Measurements from ENCODE around the gene CHRNA10.

Gene CHRNA10

GRCh38 chr11:3671334-3672254 is at the start of gene CHRNA10:
CHRNA10 (minus strand) TSS chr11:3671384; CDS start chr11:3671312, 72 bp downstream.
- H3K4me3 Mint-ChIP-seq: no peak within 1 kb of the TSS
- DNase-seq: no peak
- no peaks in the 10 kb centered on the region for H3K9me3 Mint-ChIP-seq
- H3K4me1 Mint-ChIP-seq: no peaks in the 10 kb centered on the region
- ATAC-seq: peak; percentile 6
- no peaks in the 10 kb centered on the region for H3K27me3 Mint-ChIP-seq
- H3K27ac Mint-ChIP-seq: peak within 1 kb of the TSS; percentile 37 to 85

- Mint-ChIP-seq H3K27ac (no peak overlapping the region), H3K9me3 (no peaks in the 10 kb centered on the region), H3K4me1 (peaks cover 6% of the 10 kb centered on the region), H3K27me3 (no peaks in the 10 kb centered on the region), H3K4me3 (no peak overlapping the region)
- no peak for ATAC-seq
- no peak for DNase-seq
Observed at GRCh38 chr11:3712274-3712673, 41.1 kb upstream of the CHRNA10 start.

GRCh38 chr11:3710485-3711259 is 39.5 kb upstream of the CHRNA10 start:
- ATAC-seq (no peak), DNase-seq (no peak)
- peaks cover 6% of the 10 kb centered on the region for H3K4me1 Mint-ChIP-seq
- H3K9me3 Mint-ChIP-seq: no peaks in the 10 kb centered on the region
- peak overlapping the region; percentile 4 to 61 for H3K27ac Mint-ChIP-seq
- H3K4me3 Mint-ChIP-seq: no peak overlapping the region
- no peaks in the 10 kb centered on the region for H3K27me3 Mint-ChIP-seq

- H3K4me3 Mint-ChIP-seq: no peak overlapping the region
- H3K4me1 Mint-ChIP-seq: peaks cover 6% of the 10 kb centered on the region
- ATAC-seq (no peak), DNase-seq (no peak)
- H3K27me3 Mint-ChIP-seq: no peaks in the 10 kb centered on the region
- no peak overlapping the region for H3K27ac Mint-ChIP-seq
- no peaks in the 10 kb centered on the region for H3K9me3 Mint-ChIP-seq
Observed at GRCh38 chr11:3709977-3710376, 38.8 kb upstream of the CHRNA10 start.

GRCh38 chr11:3707176-3707575 is 36.0 kb upstream of the CHRNA10 start:
- ATAC-seq (no peak), DNase-seq (no peak)
- no peaks in the 10 kb centered on the region for H3K9me3 Mint-ChIP-seq
- H3K4me3 Mint-ChIP-seq: no peak overlapping the region
- no peaks in the 10 kb centered on the region for H3K27me3 Mint-ChIP-seq
- peak overlapping the region in 1 of 2 donors; percentile 59 for H3K27ac Mint-ChIP-seq
- H3K4me1 Mint-ChIP-seq: peaks cover 6% of the 10 kb centered on the region

- DNase-seq: no peak
- no peak for ATAC-seq
- Mint-ChIP-seq H3K27me3 (no peaks in the 10 kb centered on the region), H3K4me3 (no peak overlapping the region), H3K4me1 (no peaks in the 10 kb centered on the region), H3K27ac (no peak overlapping the region), H3K9me3 (no peaks in the 10 kb centered on the region)
Observed at GRCh38 chr11:3703383-3703782, 32.2 kb upstream of the CHRNA10 start.

GRCh38 chr11:3700910-3701309 is 29.7 kb upstream of the CHRNA10 start:
- Mint-ChIP-seq H3K4me3 (no peak overlapping the region), H3K27me3 (no peaks in the 10 kb centered on the region), H3K4me1 (no peaks in the 10 kb centered on the region), H3K27ac (no peak overlapping the region), H3K9me3 (no peaks in the 10 kb centered on the region)
- ATAC-seq (no peak), DNase-seq (no peak)

- Mint-ChIP-seq H3K9me3 (no peaks in the 10 kb centered on the region), H3K4me1 (no peaks in the 10 kb centered on the region), H3K4me3 (no peak overlapping the region), H3K27ac (no peak overlapping the region), H3K27me3 (no peaks in the 10 kb centered on the region)
- no peak for ATAC-seq
- no peak for DNase-seq
Observed at GRCh38 chr11:3700410-3700809, 29.2 kb upstream of the CHRNA10 start.

- Mint-ChIP-seq H3K9me3 (no peaks in the 10 kb centered on the region), H3K27me3 (no peaks in the 10 kb centered on the region), H3K27ac (no peak overlapping the region), H3K4me3 (no peak overlapping the region), H3K4me1 (peaks cover 7% of the 10 kb centered on the region)
- no peak for DNase-seq
- ATAC-seq: no peak
Observed at GRCh38 chr11:3686751-3687150, 15.6 kb upstream of the CHRNA10 start.

- no peak overlapping the region for H3K27ac Mint-ChIP-seq
- DNase-seq (no peak), ATAC-seq (no peak)
- H3K4me3 Mint-ChIP-seq: no peak overlapping the region
- H3K27me3 Mint-ChIP-seq: no peaks in the 10 kb centered on the region
- no peaks in the 10 kb centered on the region for H3K9me3 Mint-ChIP-seq
- H3K4me1 Mint-ChIP-seq: peaks cover 7% of the 10 kb centered on the region
Observed at GRCh38 chr11:3685923-3686322, 14.7 kb upstream of the CHRNA10 start.

GRCh38 chr11:3684819-3685172 is 13.6 kb upstream of the CHRNA10 start:
- peak overlapping the region in 1 of 2 donors; percentile 80 for H3K27ac Mint-ChIP-seq

GRCh38 chr11:3684129-3684818 is 13.1 kb upstream of the CHRNA10 start:
- Mint-ChIP-seq H3K4me3 (no peak overlapping the region), H3K27ac (peak overlapping the region in 1 of 2 donors; percentile 80), H3K4me1 (peaks cover 7% of the 10 kb centered on the region), H3K9me3 (no peaks in the 10 kb centered on the region), H3K27me3 (no peaks in the 10 kb centered on the region)
- ATAC-seq (no peak), DNase-seq (no peak)

More at GRCh38 chr11:3684819-3685172, 13.6 kb upstream of the CHRNA10 start:
- no peak for ATAC-seq
- no peaks in the 10 kb centered on the region for H3K27me3 Mint-ChIP-seq
- H3K4me3 Mint-ChIP-seq: no peak overlapping the region
- H3K4me1 Mint-ChIP-seq: peaks cover 7% of the 10 kb centered on the region
- no peaks in the 10 kb centered on the region for H3K9me3 Mint-ChIP-seq
- no peak for DNase-seq

GRCh38 chr11:3683039-3683438 is 11.9 kb upstream of the CHRNA10 start:
- H3K4me1 Mint-ChIP-seq: peaks cover 7% of the 10 kb centered on the region
- no peak overlapping the region for H3K4me3 Mint-ChIP-seq
- H3K27ac Mint-ChIP-seq: no peak overlapping the region
- no peaks in the 10 kb centered on the region for H3K27me3 Mint-ChIP-seq
- DNase-seq: no peak
- ATAC-seq: no peak
- H3K9me3 Mint-ChIP-seq: no peaks in the 10 kb centered on the region

GRCh38 chr11:3679077-3679476 is 7.9 kb upstream of the CHRNA10 start:
- Mint-ChIP-seq H3K4me3 (no peak overlapping the region), H3K27ac (no peak overlapping the region), H3K9me3 (no peaks in the 10 kb centered on the region), H3K27me3 (no peaks in the 10 kb centered on the region), H3K4me1 (peaks cover 7% of the 10 kb centered on the region)
- ATAC-seq (no peak), DNase-seq (no peak)

- DNase-seq (no peak), ATAC-seq (no peak)
- H3K4me1 Mint-ChIP-seq: no peaks in the 10 kb centered on the region
- H3K27ac Mint-ChIP-seq: peak overlapping the region in 1 of 2 donors; percentile 23
- no peak overlapping the region for H3K4me3 Mint-ChIP-seq
- H3K9me3 Mint-ChIP-seq: no peaks in the 10 kb centered on the region
- H3K27me3 Mint-ChIP-seq: no peaks in the 10 kb centered on the region
Observed at GRCh38 chr11:3675971-3676370, 4.8 kb upstream of the CHRNA10 start.

GRCh38 chr11:3674189-3674588 is 3.0 kb upstream of the CHRNA10 start:
- H3K27ac Mint-ChIP-seq: no peak overlapping the region

More at GRCh38 chr11:3674189-3674588, 3.0 kb upstream of the CHRNA10 start:
- no peak for ATAC-seq
- H3K9me3 Mint-ChIP-seq: no peaks in the 10 kb centered on the region
- H3K4me3 Mint-ChIP-seq: no peak overlapping the region
- H3K27me3 Mint-ChIP-seq: no peaks in the 10 kb centered on the region
- no peaks in the 10 kb centered on the region for H3K4me1 Mint-ChIP-seq
- DNase-seq: no peak
